SK-N-DZ (cell line): ENCODE results near the gene TMEM208.

Experiments
- DNase-seq: peaks from one replicate; pipeline ENCODE4 v3.0.0-alpha.2; 2015; ENCODE audit warnings: low spot score
- small RNA-seq, 2 experiments: library from RNA; depleted of rRNA; stranded (forward); fragments of <200 nt; gene quantifications; one replicate each; pipeline ENCODE3, GENCODE V24; 2014

The TMEM208 gene

DNA sequence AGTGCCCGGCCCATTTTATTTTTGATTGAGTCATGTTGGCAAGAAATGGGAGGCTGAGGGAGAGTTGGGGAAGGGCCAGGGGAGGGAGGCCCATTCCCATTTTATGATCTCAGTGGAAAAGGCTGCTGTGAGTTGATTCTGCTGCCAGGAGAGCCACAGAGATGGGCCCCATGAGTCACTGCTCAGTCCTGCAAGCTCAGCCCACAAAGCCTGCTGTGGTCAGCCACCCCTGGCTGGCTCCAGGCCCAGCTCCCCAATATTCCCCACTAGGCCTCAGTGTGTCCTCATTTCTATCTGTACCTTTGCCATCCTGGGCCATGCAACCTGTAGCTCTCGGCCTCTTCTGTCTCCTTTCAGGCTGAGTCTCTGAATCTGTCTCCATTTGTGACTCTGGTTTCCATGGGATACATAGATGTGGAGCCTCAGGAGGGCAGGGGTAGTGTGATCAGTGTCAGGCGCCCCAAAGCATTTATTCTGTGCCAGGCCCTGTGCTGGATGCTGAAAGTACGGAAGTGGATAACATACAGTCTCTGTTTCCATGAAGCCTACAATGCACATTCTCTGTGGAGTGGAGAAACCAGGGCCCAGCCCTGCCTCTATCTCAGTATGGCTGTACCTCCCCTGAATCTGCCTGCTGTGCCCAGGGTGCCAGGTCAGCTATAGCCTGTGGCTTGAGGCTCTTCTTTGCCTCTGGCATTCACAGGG is 50.5 kb downstream of the TMEM208 start:
- no peak for DNase-seq

DNA sequence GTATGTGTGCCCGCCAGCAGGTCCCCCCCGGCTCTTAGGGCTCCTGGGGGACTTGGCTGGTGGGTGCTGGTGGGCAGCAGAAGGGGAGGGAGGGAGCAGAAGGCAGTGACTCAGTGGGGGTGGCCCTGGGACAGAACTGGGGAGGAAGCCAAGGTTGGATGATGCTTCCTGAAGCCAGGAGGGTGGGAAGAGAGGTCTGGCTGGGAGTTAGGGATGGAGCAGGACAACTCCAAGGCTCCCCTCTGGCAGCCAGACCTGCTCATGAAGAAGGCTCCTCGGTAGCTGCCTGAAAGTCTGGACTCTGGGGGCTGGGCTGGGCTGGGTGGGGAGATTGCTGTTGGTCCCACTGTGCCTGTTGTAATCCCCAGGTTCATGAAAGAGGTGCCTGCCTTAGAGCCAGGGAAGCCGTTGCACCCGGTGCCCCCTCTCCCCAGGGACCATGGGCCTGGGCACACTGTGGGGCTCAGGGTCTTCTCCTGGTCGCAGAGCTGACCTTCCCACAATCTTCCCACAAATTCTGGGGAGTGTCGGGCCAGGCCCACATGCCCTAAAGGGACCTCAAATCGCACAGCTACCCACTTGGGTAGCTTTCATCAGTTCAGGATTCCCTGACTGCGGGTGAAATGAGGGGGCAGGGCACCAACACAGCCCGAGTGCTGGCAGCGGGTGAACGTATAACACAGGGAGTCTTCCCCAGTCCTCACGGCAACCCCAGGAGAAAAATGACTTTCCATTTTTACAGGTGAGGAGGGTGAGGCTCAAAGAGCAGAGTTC is 51.3 kb downstream of the TMEM208 start:
- no peak for DNase-seq

Small RNAs within 50 kb of the gene (small RNA-seq; reads per million reads assigned to genes)
- 0.18 to 0.40 reads per million in 2 experiments for gene MIR328
